Activated CD4-positive, alpha-beta T cell treated with anti-CD3 and anti-CD28 coated beads, Interleukin-2, amount 10 ng/mL, durations not matched to agents 24 days and 14 days (primary cell): ENCODE measurements around the gene DENND1A. TPM values are rescaled to one million over a fixed set of nuclear protein-coding genes. Genes with fewer than 3 reads are reported as not detected.
"Not testable (repeated sequence)": the region's sequence is repeated elsewhere in the genome, so short reads cannot be mapped to it uniquely, and the experiment has no call there.

ENCODE experiments used
- DNase-seq: peaks from one replicate; pipeline ENCODE4 v3.0.0; 2022
- H3K27ac Mint-ChIP-seq: one replicate; pipeline ENCODE4 v1.8.0; 2022; ENCODE audit warnings: mild to moderate bottlenecking, mixed read lengths
- H3K27me3 Mint-ChIP-seq: one replicate; pipeline ENCODE4 v1.8.0; 2022; ENCODE audit warnings: mixed read lengths
- H3K36me3 Mint-ChIP-seq: one replicate; pipeline ENCODE4 v1.8.0; 2022; ENCODE audit warnings: low read depth, mild to moderate bottlenecking, mixed read lengths
- H3K4me1 Mint-ChIP-seq: one replicate; pipeline ENCODE4 v1.8.0; 2021; ENCODE audit warnings: mixed read lengths
- H3K4me3 Mint-ChIP-seq: one replicate; pipeline ENCODE4 v1.8.0; 2022; ENCODE audit warnings: mild to moderate bottlenecking, moderate library complexity, mixed read lengths
- H3K9me3 Mint-ChIP-seq: one replicate; pipeline ENCODE4 v1.8.0; 2021; ENCODE audit warnings: mixed read lengths
- intact Hi-C: fragments of 100-400 bp; cut with micrococcal nuclease; formaldehyde crosslinking; loops from one replicate; pipeline ENCODE4 v1.15.1; 2023
- total RNA-seq: library from RNA; stranded (reverse); gene quantifications from 2 replicates; pipeline ENCODE4 v1.2.3, GENCODE V29; 2022

DENND1A gene
- total RNA-seq, 1 donor from 2014 or later: 25.2 TPM

GRCh38 chr9:123642291-123643278 lies 287.3 kb downstream of the DENND1A start:
- Mint-ChIP-seq H3K36me3 (peaks cover 3% of the 10 kb centered on the region), H3K27me3 (peaks cover 15% of the 10 kb centered on the region), H3K4me3 (no peak overlapping the region), H3K4me1 (peaks cover 28% of the 10 kb centered on the region), H3K9me3 (no peaks in the 10 kb centered on the region), H3K27ac (no peak overlapping the region)
- intact Hi-C loops: loop anchor here (5.0 kb wide), 1 partner anchor 80 kb away; no protein-coding TSS in a partner anchor
- DNase-seq: no peak

GRCh38 chr9:123640792-123641222 lies 289.1 kb downstream of the DENND1A start:
- peaks cover 20% of the 10 kb centered on the region for H3K27me3 Mint-ChIP-seq
- DNase-seq: peak; percentile 80
- intact Hi-C loops: loop anchor here (1.0 to 5.0 kb wide), 2 partner anchors 79 to 92 kb away; no protein-coding TSS in a partner anchor
- no peaks in the 10 kb centered on the region for H3K36me3 Mint-ChIP-seq
- H3K4me1 Mint-ChIP-seq: peaks cover 34% of the 10 kb centered on the region
- H3K27ac Mint-ChIP-seq: no peak overlapping the region
- no peaks in the 10 kb centered on the region for H3K9me3 Mint-ChIP-seq
- no peak overlapping the region for H3K4me3 Mint-ChIP-seq

- intact Hi-C loops: loop anchor here (5.0 kb wide), 3 partner anchors 77 to 358 kb away; no protein-coding TSS in a partner anchor
- Mint-ChIP-seq H3K36me3 (no peaks in the 10 kb centered on the region), H3K9me3 (no peaks in the 10 kb centered on the region), H3K4me3 (no peak overlapping the region), H3K27me3 (peaks cover 23% of the 10 kb centered on the region), H3K4me1 (peaks cover 34% of the 10 kb centered on the region), H3K27ac (no peak overlapping the region)
- DNase-seq: no peak
Measured at GRCh38 chr9:123639743-123640142, 290.2 kb downstream of the DENND1A start.

- Mint-ChIP-seq H3K4me1 (peaks cover 34% of the 10 kb centered on the region), H3K27me3 (peaks cover 26% of the 10 kb centered on the region), H3K36me3 (no peaks in the 10 kb centered on the region), H3K4me3 (peak overlapping the region; percentile 77), H3K27ac (peak overlapping the region; percentile 13), H3K9me3 (no peaks in the 10 kb centered on the region)
- intact Hi-C loops: loop anchor here (5.0 kb wide), 2 partner anchors 289 to 359 kb away; no protein-coding TSS in a partner anchor
- DNase-seq: peak; percentile 84
Measured at GRCh38 chr9:123637945-123638634, 291.8 kb downstream of the DENND1A start.

- H3K27me3 Mint-ChIP-seq: peaks cover 22% of the 10 kb centered on the region
- peak overlapping the region; percentile 77 for H3K4me3 Mint-ChIP-seq
- DNase-seq: peak; percentile 60
- H3K4me1 Mint-ChIP-seq: peaks cover 34% of the 10 kb centered on the region
- no peaks in the 10 kb centered on the region for H3K9me3 Mint-ChIP-seq
- intact Hi-C loops: loop anchor here (5.0 kb wide), 2 partner anchors 290 to 360 kb away; no protein-coding TSS in a partner anchor
- H3K27ac Mint-ChIP-seq: peak overlapping the region; percentile 13
- H3K36me3 Mint-ChIP-seq: no peaks in the 10 kb centered on the region
Measured at GRCh38 chr9:123637606-123637944, 292.4 kb downstream of the DENND1A start.

GRCh38 chr9:123636805-123637204 lies 293.1 kb downstream of the DENND1A start:
- peak overlapping the region; percentile 39 for H3K4me3 Mint-ChIP-seq
- not testable (repeated sequence) for H3K27ac Mint-ChIP-seq, H3K36me3 Mint-ChIP-seq, DNase-seq, H3K9me3 Mint-ChIP-seq
- peaks cover 34% of the 10 kb centered on the region for H3K4me1 Mint-ChIP-seq
- intact Hi-C loops: loop anchor here (5.0 kb wide), 2 partner anchors 290 to 360 kb away; no protein-coding TSS in a partner anchor
- H3K27me3 Mint-ChIP-seq: peaks cover 21% of the 10 kb centered on the region

- H3K9me3 Mint-ChIP-seq: no peaks in the 10 kb centered on the region
- H3K27me3 Mint-ChIP-seq: peaks cover 14% of the 10 kb centered on the region
- H3K4me1 Mint-ChIP-seq: peaks cover 1% of the 10 kb centered on the region
- H3K4me3 Mint-ChIP-seq: no peak overlapping the region
- no peak overlapping the region for H3K27ac Mint-ChIP-seq
- peaks cover 4% of the 10 kb centered on the region for H3K36me3 Mint-ChIP-seq
- intact Hi-C loops: no loop called here
- no peak for DNase-seq
Measured at GRCh38 chr9:123631862-123632261, 298.1 kb downstream of the DENND1A start.

GRCh38 chr9:123630233-123630632 lies 299.7 kb downstream of the DENND1A start:
- Mint-ChIP-seq H3K27me3 (peaks cover 8% of the 10 kb centered on the region), H3K9me3 (no peaks in the 10 kb centered on the region), H3K27ac (no peak overlapping the region), H3K4me1 (no peaks in the 10 kb centered on the region), H3K36me3 (peaks cover 4% of the 10 kb centered on the region), H3K4me3 (no peak overlapping the region)
- DNase-seq: no peak
- intact Hi-C loops: no loop called here

- Mint-ChIP-seq H3K9me3 (no peaks in the 10 kb centered on the region), H3K4me1 (no peaks in the 10 kb centered on the region), H3K27me3 (peaks cover 5% of the 10 kb centered on the region), H3K27ac (no peak overlapping the region), H3K4me3 (no peak overlapping the region), H3K36me3 (peaks cover 4% of the 10 kb centered on the region)
- no peak for DNase-seq
- intact Hi-C loops: no loop called here
Measured at GRCh38 chr9:123629531-123629930, 300.4 kb downstream of the DENND1A start.

- Mint-ChIP-seq H3K27me3 (no peaks in the 10 kb centered on the region), H3K4me3 (no peak overlapping the region), H3K9me3 (no peaks in the 10 kb centered on the region), H3K27ac (no peak overlapping the region), H3K36me3 (no peaks in the 10 kb centered on the region), H3K4me1 (no peaks in the 10 kb centered on the region)
- intact Hi-C loops: no loop called here
- no peak for DNase-seq
Measured at GRCh38 chr9:123622711-123623241, 307.1 kb downstream of the DENND1A start.

GRCh38 chr9:123620239-123620638 lies 309.7 kb downstream of the DENND1A start:
- intact Hi-C loops: no loop called here
- Mint-ChIP-seq H3K4me3 (no peak overlapping the region), H3K36me3 (no peaks in the 10 kb centered on the region), H3K9me3 (no peaks in the 10 kb centered on the region), H3K27me3 (no peaks in the 10 kb centered on the region), H3K27ac (no peak overlapping the region), H3K4me1 (no peaks in the 10 kb centered on the region)
- no peak for DNase-seq

GRCh38 chr9:123617952-123618678 lies 311.8 kb downstream of the DENND1A start:
- DNase-seq: no peak
- intact Hi-C loops: no loop called here
- Mint-ChIP-seq H3K27me3 (no peaks in the 10 kb centered on the region), H3K9me3 (no peaks in the 10 kb centered on the region), H3K36me3 (no peaks in the 10 kb centered on the region), H3K4me1 (no peaks in the 10 kb centered on the region), H3K27ac (no peak overlapping the region), H3K4me3 (no peak overlapping the region)

GRCh38 chr9:123617286-123617685 lies 312.6 kb downstream of the DENND1A start:
- H3K27me3 Mint-ChIP-seq: no peaks in the 10 kb centered on the region
- no peak overlapping the region for H3K4me3 Mint-ChIP-seq
- no peaks in the 10 kb centered on the region for H3K9me3 Mint-ChIP-seq
- DNase-seq: no peak
- H3K27ac Mint-ChIP-seq: no peak overlapping the region
- H3K36me3 Mint-ChIP-seq: no peaks in the 10 kb centered on the region
- H3K4me1 Mint-ChIP-seq: no peaks in the 10 kb centered on the region
- intact Hi-C loops: no loop called here
